Measurements from ENCODE around the gene RAB8B.

RAB8B gene

GRCh38 chr15:63195569-63196015 lies 6.2 kb downstream of the RAB8B start:
- TF ChIP-seq POLR2A (IDR thresholded peaks at IDR 0.05; ENCODE audit: extremely low read depth, insufficient read length) = no peak
- TF ChIP-seq MYC (IDR thresholded peaks at IDR 0.05; ENCODE audit: low read depth, low read length) = no peak
- TF ChIP-seq MAX (IDR thresholded peaks at IDR 0.05; ENCODE audit: low read depth, low read length) = no peak
- TF ChIP-seq CTCF (IDR thresholded peaks at IDR 0.05; ENCODE audit: low read depth, low read length) = no peak
- H3K4me3 ChIP-seq (ENCODE audit: low read depth, low read length) = no peak overlapping the region
- peak; percentile 41 for DNase-seq (ENCODE audit: low read depth)

- no peak for TF ChIP-seq MAX (IDR thresholded peaks at IDR 0.05; ENCODE audit: low read depth, low read length)
- TF ChIP-seq CTCF (IDR thresholded peaks at IDR 0.05; ENCODE audit: low read depth, low read length) = no peak
- no peak for TF ChIP-seq MYC (IDR thresholded peaks at IDR 0.05; ENCODE audit: low read depth, low read length)
- TF ChIP-seq POLR2A (IDR thresholded peaks at IDR 0.05; ENCODE audit: extremely low read depth, insufficient read length) = no peak
- no peak overlapping the region for H3K4me3 ChIP-seq (ENCODE audit: low read depth, low read length)
- DNase-seq (ENCODE audit: low read depth) = no peak
These were observed 7.4 kb downstream of the RAB8B start for GRCh38 chr15:63196842-63197241.

GRCh38 chr15:63197626-63198025 lies 8.2 kb downstream of the RAB8B start:
- TF ChIP-seq CTCF (IDR thresholded peaks at IDR 0.05; ENCODE audit: low read depth, low read length) = no peak
- no peak for TF ChIP-seq POLR2A (IDR thresholded peaks at IDR 0.05; ENCODE audit: extremely low read depth, insufficient read length)
- no peak for TF ChIP-seq MAX (IDR thresholded peaks at IDR 0.05; ENCODE audit: low read depth, low read length)
- no peak for TF ChIP-seq MYC (IDR thresholded peaks at IDR 0.05; ENCODE audit: low read depth, low read length)
- DNase-seq (ENCODE audit: low read depth) = no peak
- no peak overlapping the region for H3K4me3 ChIP-seq (ENCODE audit: low read depth, low read length)

GRCh38 chr15:63198371-63199250 lies 9.2 kb downstream of the RAB8B start:
- H3K4me3 ChIP-seq (ENCODE audit: low read depth, low read length) = peak overlapping the region; percentile 4
- DNase-seq (ENCODE audit: low read depth) = peak; percentile 75
- TF ChIP-seq POLR2A (IDR thresholded peaks at IDR 0.05; ENCODE audit: extremely low read depth, insufficient read length) (no peak), CTCF (IDR thresholded peaks at IDR 0.05; ENCODE audit: low read depth, low read length) (no peak), MAX (IDR thresholded peaks at IDR 0.05; ENCODE audit: low read depth, low read length) (peak; percentile 43; the same call in 1 of the 2 replicates), MYC (IDR thresholded peaks at IDR 0.05; ENCODE audit: low read depth, low read length) (no peak; the same call in 1 of the 2 replicates)

GRCh38 chr15:63200464-63201249 lies 11.3 kb downstream of the RAB8B start:
- TF ChIP-seq POLR2A (IDR thresholded peaks at IDR 0.05; ENCODE audit: extremely low read depth, insufficient read length) (no peak), CTCF (IDR thresholded peaks at IDR 0.05; ENCODE audit: low read depth, low read length) (no peak), MAX (IDR thresholded peaks at IDR 0.05; ENCODE audit: low read depth, low read length) (no peak), MYC (IDR thresholded peaks at IDR 0.05; ENCODE audit: low read depth, low read length) (no peak)
- DNase-seq (ENCODE audit: low read depth) = no peak
- no peak overlapping the region for H3K4me3 ChIP-seq (ENCODE audit: low read depth, low read length)

Data from NB4 (cell line).